ENCODE data around the gene BTBD19.
"Not testable (repeated sequence)": the region's sequence is repeated elsewhere in the genome, so short reads cannot be mapped to it uniquely, and the experiment has no call there.

The BTBD19 gene

DNA sequence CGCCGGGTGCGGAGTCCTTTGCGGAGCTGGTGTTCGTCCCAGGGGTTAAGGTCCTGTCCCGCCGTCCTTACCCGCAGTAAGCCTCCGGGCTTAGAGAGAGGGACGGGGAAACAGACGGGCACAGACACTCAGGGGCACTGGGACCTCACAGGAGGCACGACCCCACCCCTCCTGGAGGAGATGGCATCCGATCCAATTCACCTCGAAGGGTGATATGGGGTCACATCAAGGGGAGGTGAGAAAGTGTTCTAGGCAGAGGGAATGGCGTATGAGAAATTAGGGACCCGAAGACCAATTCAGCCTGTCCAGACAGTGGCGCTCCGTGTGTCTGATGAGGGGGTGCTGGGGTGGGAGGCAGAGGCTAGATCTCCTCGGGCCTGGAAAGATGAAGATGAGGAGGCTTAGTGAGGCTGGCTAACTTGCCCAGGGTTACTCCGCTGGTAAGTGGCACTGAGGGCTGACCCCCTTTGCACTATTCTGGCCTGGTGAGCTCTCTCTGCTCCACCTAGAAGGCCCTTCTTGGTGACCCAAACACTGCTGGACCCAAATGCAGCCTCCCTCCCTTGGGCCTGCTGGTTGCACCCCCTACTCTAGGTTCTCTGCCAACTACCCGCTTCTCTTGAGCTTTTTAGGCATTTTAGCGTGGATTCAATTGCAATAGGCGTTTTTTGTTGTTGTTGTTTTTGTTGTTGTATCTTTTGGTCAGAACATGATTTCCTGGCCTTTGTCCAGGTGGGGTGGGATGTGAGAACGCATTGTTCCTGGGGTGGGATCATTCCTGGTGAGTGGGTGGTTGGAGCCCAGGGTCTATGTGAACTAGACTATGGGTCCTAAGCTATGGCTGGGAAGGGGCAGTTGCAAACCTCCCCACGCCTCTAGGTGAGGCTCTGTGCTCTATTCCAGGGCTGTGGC is 12.3 kb downstream of the BTBD19 start:
- DNase-seq (ENCODE audit: low spot score), result no peak
- TF ChIP-seq CTCF (IDR thresholded peaks at IDR 0.05; ENCODE audit: borderline replicate concordance, control extremely low read depth, extremely low read depth, insufficient read depth, missing control alignments), result no peak
- in situ Hi-C loops (cut with MboI; ENCODE audit: low sequenced_read_pairs, unreplicated experiment), result no loop called here

DNA sequence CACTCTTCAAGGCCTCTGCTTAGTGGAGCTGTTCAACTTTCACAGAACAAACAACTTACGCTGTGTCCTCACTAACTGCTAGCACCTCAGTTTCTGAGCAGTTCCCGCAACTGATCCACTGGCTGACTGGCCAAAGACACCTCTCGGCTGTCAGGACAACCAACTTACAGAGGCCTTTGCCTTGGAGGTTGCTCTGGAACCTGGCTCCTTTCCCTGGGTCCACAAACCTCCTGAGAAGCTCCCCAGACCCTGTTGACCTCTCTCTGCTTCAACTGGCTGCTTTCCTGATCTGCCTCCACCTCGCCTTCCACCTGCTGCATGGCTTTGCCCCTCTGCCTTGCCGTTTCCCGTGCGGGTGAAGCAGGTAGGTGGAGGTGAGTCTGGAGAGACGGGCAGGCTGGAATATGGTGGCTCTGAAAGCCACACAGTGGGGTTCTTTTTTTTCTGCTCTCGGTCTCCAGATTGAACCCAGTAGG is 13.0 kb downstream of the BTBD19 start:
- no peak for DNase-seq (ENCODE audit: low spot score)
- no peak for TF ChIP-seq CTCF (IDR thresholded peaks at IDR 0.05; ENCODE audit: borderline replicate concordance, control extremely low read depth, extremely low read depth, insufficient read depth, missing control alignments)
- in situ Hi-C loops (cut with MboI; ENCODE audit: low sequenced_read_pairs, unreplicated experiment), result no loop called here

- DNase-seq (ENCODE audit: low spot score), result no peak
- TF ChIP-seq CTCF (IDR thresholded peaks at IDR 0.05; ENCODE audit: borderline replicate concordance, control extremely low read depth, extremely low read depth, insufficient read depth, missing control alignments), result no peak
- in situ Hi-C loops (cut with MboI; ENCODE audit: low sequenced_read_pairs, unreplicated experiment), result no loop called here
Measured at GRCh38 chr1:44822131-44822701, 13.9 kb downstream of the BTBD19 start.

DNA sequence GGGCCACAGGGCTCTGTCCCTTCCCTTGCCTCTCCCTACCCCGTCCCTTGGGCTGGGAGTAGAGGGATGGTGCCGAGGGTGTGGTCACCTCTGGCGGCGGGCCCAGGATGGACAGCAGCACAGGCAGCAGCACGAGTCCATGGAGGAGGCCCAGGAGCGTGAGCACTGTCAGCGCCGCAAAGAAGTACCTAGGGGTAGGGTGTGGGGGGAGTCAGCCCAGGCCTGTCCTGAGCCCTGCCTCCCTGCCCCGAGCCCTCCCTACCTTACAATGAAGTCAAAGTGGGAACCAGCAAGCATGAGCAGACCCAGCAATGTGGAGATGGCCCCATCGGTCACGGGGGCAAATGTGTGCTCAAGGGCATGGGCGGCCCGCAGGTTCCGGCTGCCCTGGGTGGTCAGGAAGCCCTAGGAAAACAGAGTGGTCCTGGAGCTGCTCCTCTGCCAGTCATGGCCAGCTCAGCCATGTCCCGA is 14.7 kb downstream of the BTBD19 start:
- in situ Hi-C loops (cut with MboI; ENCODE audit: low sequenced_read_pairs, unreplicated experiment), result no loop called here
- no peak for DNase-seq (ENCODE audit: low spot score)
- TF ChIP-seq CTCF (IDR thresholded peaks at IDR 0.05; ENCODE audit: borderline replicate concordance, control extremely low read depth, extremely low read depth, insufficient read depth, missing control alignments), result no peak

GRCh38 chr1:44824392-44824791 is 16.1 kb downstream of the BTBD19 start:
- in situ Hi-C loops (cut with MboI; ENCODE audit: low sequenced_read_pairs, unreplicated experiment), result not testable (repeated sequence)

DNA sequence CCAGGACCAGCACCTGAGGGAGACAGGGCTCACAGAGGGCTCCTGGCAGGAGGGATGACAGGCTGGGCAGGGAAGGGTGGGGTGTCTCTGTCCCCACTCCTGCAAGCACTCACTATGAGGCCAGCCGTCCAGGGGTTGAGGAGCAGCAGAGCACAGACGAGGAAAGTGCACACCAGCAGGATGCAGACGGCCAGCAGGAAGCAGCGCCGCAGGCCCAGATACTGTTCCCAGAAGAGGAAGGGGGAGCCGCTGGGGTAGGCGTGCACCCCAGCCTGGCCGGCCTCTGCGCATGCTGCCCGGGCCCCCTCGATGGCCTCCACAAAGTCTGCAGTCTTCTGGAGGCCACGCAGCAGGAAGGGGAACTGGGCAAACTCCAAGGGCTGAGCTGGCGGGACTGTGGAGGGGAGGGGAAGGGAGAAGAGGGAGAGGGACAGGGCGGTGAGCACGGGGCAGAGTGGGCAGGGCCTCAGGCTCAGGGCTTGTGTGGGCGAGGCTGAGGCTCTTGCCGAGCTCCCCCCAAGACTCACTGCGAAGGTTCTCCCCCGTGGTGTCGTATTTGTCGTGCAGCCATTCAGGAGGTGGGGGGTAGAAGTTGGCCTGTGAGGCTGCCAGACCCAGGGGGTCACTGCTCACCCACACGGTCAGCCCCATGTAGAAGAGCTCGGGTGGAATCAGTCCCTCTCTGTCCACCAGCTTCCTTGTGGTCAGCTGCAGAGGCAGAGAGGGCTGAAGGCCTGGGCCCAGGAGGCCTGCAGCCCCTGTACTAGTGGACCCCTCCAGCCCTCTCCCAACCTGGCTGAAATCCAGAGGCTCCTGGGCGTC is 18.3 kb downstream of the BTBD19 start:
- DNase-seq (ENCODE audit: low spot score), result no peak
- no peak for TF ChIP-seq CTCF (IDR thresholded peaks at IDR 0.05; ENCODE audit: borderline replicate concordance, control extremely low read depth, extremely low read depth, insufficient read depth, missing control alignments)
- in situ Hi-C loops (cut with MboI; ENCODE audit: low sequenced_read_pairs, unreplicated experiment), result no loop called here

More at GRCh38 chr1:44824392-44824791, 16.1 kb downstream of the BTBD19 start:
- DNase-seq (ENCODE audit: low spot score), result not testable (repeated sequence)
